Measurements from ENCODE around the gene LDLR.
"Not testable (repeated sequence)": the region's sequence is repeated elsewhere in the genome, so short reads cannot be mapped to it uniquely, and the experiment has no call there.

Gene LDLR

DNA sequence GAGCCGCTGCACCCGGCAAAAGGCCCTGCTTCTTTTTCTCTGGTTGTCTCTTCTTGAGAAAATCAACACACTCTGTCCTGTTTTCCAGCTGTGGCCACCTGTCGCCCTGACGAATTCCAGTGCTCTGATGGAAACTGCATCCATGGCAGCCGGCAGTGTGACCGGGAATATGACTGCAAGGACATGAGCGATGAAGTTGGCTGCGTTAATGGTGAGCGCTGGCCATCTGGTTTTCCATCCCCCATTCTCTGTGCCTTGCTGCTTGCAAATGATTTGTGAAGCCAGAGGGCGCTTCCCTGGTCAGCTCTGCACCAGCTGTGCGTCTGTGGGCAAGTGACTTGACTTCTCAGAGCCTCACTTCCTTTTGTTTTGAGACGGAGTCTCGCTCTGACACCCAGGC lies 17.2 kb downstream of the LDLR start:
- no peak for DNase-seq

GRCh38 chr19:11108746-11109145 lies 19.5 kb downstream of the LDLR start:
- DNase-seq = no peak

- no peak for DNase-seq
Measured at GRCh38 chr19:11111117-11111770, 22.0 kb downstream of the LDLR start.

GRCh38 chr19:11111771-11112144 lies 22.5 kb downstream of the LDLR start:
- DNase-seq = no peak

- DNase-seq = no peak
Measured at GRCh38 chr19:11113140-11113708, 24.0 kb downstream of the LDLR start.

DNA sequence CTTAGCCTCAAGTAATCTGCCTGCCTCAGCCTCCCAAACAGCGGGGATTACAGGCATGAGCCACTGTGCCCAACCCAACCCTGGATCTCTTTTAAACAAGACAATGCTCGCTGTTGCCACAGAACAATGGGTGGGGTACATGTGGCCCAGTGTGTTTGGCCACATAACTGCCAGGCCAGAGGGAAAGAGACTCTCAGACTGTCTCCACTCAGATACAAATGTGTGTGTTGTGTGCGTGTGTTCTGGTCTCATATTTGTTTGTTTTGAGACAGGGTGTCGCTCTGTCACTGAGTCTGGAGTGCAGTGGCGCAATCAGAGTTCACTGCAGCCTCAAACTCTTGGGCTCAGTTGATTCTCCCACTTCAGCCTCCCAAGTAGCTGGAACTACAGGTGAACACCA lies 25.8 kb downstream of the LDLR start:
- no peak for DNase-seq

GRCh38 chr19:11115895-11116446 lies 26.7 kb downstream of the LDLR start:
- no peak for DNase-seq

DNA sequence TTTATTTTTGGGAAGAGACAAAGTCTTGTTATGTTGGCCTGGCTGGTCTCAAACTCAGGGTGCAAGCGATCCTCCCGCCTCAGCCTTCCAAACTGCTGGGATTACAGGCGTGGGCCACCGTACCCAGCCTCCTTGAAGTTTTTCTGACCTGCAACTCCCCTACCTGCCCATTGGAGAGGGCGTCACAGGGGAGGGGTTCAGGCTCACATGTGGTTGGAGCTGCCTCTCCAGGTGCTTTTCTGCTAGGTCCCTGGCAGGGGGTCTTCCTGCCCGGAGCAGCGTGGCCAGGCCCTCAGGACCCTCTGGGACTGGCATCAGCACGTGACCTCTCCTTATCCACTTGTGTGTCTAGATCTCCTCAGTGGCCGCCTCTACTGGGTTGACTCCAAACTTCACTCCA lies 27.2 kb downstream of the LDLR start:
- DNase-seq = no peak

GRCh38 chr19:11121963-11122362 lies 32.7 kb downstream of the LDLR start:
- DNase-seq = not testable (repeated sequence)

DNA sequence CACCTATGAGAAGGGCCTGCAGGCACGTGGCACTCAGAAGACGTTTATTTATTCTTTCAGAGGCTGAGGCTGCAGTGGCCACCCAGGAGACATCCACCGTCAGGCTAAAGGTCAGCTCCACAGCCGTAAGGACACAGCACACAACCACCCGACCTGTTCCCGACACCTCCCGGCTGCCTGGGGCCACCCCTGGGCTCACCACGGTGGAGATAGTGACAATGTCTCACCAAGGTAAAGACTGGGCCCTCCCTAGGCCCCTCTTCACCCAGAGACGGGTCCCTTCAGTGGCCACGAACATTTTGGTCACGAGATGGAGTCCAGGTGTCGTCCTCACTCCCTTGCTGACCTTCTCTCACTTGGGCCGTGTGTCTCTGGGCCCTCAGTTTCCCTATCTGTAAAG lies 33.9 kb downstream of the LDLR start:
- DNase-seq = no peak

- DNase-seq = not testable (repeated sequence)
Measured at GRCh38 chr19:11124157-11124556, 34.9 kb downstream of the LDLR start.

DNA sequence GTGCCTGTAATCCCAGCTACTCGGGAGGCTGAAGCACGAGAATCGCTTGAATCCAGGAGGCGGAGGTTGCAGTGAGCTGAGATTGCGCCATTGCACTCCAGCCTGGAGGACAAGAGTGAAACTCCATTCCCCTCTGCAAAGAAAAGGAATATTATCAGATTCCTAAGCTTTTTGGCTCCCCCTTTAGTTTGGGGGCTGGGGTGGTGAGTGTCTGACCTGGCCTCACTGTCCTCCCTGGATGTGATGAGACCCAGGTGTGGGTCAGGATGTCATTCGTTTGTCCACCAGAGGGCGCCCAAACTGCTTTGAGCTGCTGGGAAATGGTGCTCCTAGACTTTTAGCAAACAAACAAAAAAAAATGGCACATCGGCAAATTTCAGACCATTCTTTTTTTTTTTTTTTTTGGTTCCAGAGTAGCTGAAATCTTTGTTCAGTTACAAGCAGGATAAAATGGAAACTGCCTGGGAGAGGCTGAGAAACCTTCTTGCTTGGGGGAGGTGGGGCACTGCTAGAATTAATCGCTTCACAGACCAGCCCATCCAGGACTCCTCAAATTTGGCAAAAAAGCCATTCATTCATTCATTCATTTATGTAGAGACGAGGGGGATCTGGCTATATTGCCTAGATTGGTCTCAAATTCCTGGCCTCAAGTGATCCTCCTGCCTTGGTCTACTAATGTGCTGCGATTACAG lies 36.9 kb downstream of the LDLR start:
- peak; percentile 71 for DNase-seq

DNA sequence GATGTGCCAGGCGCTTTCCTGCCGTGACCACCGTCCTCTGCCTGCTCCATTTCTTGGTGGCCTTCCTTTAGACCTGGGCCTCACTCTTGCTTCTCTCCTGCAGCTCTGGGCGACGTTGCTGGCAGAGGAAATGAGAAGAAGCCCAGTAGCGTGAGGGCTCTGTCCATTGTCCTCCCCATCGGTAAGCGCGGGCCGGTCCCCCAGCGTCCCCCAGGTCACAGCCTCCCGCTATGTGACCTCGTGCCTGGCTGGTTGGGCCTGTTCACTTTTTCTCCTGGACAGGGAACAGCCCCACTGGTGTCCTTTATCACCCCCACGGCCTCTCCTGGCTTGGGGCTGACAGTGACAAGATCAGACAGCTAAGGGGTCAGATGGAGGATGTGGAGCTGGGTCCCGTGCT lies 38.6 kb downstream of the LDLR start:
- DNase-seq = no peak

- DNase-seq = peak; percentile 64
Measured at GRCh38 chr19:11130824-11131455, 41.7 kb downstream of the LDLR start.

DNA sequence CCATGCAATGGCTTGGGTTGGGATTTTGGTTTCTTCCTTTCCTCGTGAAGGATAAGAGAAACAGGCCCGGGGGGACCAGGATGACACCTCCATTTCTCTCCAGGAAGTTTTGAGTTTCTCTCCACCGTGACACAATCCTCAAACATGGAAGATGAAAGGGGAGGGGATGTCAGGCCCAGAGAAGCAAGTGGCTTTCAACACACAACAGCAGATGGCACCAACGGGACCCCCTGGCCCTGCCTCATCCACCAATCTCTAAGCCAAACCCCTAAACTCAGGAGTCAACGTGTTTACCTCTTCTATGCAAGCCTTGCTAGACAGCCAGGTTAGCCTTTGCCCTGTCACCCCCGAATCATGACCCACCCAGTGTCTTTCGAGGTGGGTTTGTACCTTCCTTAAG lies 42.2 kb downstream of the LDLR start:
- DNase-seq = no peak

- DNase-seq = no peak
Measured at GRCh38 chr19:11136400-11137101, 47.3 kb downstream of the LDLR start.

- DNase-seq = peak; percentile 88
Measured at GRCh38 chr19:11137542-11138384, 48.5 kb downstream of the LDLR start.

- peak; percentile 91 for DNase-seq
Measured at GRCh38 chr19:11138601-11139300, 49.5 kb downstream of the LDLR start.

- DNase-seq = not testable (repeated sequence)
Measured at GRCh38 chr19:11140023-11140538, 50.8 kb downstream of the LDLR start.

DNA sequence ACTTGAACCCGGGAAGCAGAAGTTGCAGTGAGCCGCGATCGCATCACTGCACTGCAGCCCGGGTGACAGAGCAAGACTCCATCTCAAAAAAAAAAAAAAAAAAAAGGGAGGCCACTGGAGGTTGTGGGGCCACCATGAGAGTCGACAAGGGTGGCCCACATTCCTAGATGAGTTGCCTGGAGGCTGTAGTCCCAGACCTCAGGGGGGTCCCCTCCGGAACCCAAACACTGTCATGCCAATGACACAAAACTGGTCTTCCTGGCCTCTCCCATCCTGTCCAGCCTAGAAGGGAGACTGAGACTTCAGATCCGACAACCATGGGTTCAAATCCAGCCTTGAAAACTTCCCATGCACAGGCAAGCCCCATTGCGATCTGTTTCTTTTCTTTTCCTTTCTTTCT lies 51.6 kb downstream of the LDLR start:
- no peak for DNase-seq
